NCI-H524 (cell line): Measurements from ENCODE around the gene PDE4D.
"Not testable (repeated sequence)": the region's sequence is repeated elsewhere in the genome, so short reads cannot be mapped to it uniquely, and the experiment has no call there.

ENCODE experiments used
- DNase-seq, 2 experiments: peaks; one replicate each; lab custom pipeline; 2025; lab: John Stamatoyannopoulos, UW

PDE4D gene

GRCh38 chr5:59071755-59072549, 821.6 kb downstream of the PDE4D start:
- no peak for DNase-seq

DNA sequence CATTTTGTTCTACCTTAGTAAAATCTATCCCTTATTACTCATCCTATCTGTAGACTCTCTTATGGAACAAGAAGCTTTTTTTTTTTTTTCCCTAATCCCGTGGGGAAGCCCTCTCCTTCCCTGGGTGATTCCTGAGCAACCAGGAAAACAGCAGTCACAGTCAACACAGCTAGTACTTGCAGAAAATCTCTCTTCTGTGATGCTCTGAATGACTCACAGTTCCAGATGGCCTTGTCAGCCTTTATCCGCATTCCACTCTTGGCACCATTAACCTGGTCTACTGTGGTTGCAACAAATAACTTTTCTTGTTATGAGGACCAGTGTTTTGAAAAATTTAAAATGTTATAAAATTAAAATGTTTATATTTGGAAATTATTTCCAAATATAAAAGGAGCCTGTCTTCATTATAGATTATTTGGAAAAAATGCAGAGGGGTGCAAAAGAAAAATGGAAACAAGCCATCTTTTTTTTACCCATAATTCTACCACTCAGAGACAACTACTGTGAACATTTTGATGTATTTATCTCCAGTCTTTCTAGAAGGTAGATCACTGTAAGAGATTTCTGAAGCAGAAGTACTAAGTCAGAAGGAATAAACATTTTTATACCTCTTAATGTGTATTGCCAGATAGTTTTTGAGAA, 824.0 kb downstream of the PDE4D start:
- DNase-seq: peak in 1 of 2 experiments; percentile 39

GRCh38 chr5:59067956-59068656, 825.4 kb downstream of the PDE4D start:
- no peak for DNase-seq

DNA sequence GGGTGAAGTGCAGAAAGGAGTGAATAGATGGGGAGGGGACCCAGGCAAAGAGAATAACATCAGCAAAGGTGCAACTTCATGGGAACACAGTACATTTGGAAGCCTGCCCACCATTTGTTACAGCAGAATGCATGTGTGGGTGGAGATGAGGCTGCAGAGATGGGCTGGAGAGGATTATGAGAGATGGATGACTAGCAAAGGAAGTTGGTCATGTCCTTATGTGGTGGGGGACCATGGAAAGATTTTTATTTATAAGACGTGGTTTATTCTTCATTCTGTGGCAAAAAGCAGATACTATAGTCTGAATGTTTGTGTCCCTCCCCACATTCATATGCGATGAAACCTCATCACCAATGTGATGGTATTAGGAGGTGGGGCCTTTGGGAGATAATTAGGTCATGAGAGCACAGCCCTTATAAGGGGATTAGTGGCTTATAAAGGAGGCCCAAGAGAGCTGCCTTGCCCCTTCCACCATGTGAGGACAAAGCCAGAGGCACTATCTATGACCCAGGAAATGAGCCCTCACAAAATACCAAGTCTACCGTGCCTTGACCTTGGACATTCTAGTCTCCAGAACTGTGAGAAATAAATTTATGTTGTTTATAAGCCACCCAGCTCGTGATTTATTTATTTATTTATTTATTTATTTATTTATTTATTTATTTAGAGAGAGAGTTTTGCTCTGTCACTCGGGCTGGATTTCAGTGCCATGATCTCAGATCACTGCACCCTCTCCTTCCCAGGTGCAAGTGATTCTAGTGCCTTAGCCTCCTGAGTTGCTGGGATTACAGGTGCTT, 827.0 kb downstream of the PDE4D start:
- no peak for DNase-seq

- no peak for DNase-seq
Observed at GRCh38 chr5:59065554-59065953, 828.0 kb downstream of the PDE4D start.

GRCh38 chr5:59064293-59064692, 829.2 kb downstream of the PDE4D start:
- no peak for DNase-seq

DNA sequence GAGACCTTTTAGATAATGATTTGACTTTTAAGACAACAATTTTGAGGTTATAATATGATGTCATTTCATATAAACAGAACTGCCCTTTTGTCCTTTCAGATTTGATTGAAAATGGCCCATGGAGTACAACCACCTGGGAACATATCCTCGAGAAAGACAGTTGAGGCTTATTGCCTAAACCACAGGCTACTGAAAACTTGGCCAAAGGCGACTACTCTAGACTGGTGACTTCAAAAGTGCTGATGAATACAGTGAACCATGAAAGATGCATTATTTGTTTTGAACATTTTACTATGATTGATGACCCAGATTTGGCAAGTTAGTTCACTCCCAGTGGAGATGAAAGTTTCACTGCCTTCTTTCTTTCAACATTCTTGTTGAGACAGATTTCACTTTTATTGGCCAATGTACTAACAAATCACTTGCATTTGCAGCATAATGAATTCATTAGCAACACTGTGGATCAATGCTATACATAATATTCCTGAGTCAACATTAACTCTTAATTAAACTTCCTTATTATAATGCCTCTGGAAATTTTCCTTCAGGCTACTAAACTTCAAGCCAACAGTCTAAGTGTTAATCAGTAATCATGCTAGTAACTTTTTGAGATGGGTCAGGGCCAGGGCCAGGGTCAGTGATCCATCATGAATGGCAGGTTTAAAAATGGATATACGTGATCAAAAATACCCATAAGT, 830.4 kb downstream of the PDE4D start:
- no peak for DNase-seq

GRCh38 chr5:59061377-59061776, 832.1 kb downstream of the PDE4D start:
- DNase-seq: no peak

GRCh38 chr5:59058969-59059687, 834.4 kb downstream of the PDE4D start:
- no peak for DNase-seq

GRCh38 chr5:59058237-59058636, 835.3 kb downstream of the PDE4D start:
- DNase-seq: no peak

DNA sequence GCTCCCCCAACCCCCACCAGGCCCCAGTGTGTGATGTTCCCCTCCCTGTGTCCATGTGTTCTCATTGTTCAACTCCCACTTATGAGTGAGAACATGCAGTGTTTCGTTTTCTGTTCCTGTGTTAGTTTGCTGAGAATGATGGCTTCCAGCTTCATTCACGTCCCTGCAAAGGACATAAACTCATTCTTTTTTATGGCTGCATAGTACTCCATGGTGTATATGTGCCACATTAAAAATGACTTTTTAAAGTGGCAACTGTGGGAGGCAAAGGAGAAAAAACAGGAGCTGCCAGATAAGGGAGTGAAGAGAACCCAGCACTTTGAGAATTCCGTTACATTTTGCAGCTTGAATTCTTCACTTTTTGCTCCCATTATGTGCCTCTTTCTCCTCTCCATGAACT, 836.9 kb downstream of the PDE4D start:
- DNase-seq: not testable (repeated sequence)

GRCh38 chr5:59055745-59056448, 837.6 kb downstream of the PDE4D start:
- no peak for DNase-seq

GRCh38 chr5:59054963-59055528, 838.5 kb downstream of the PDE4D start:
- no peak for DNase-seq

DNA sequence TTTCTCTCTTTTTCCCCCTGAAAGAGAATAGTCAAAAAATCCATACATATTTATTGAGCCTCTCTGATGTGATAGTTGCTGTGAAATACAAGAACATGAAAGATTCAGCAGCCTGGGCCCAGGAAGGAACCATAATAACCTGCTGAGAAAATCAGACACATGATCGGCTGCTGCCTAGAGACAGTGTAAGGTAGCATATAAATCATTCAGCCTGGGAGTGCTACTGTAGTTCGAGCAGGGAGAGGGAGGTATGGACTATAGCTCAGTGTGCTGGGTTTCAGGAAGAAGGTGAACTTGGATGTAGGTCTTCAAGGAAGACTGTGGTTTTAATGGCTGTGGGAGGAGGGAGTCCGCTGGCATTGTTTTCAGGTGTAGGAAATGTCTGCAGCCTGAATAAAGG, 841.6 kb downstream of the PDE4D start:
- no peak for DNase-seq

GRCh38 chr5:59049095-59049494, 844.4 kb downstream of the PDE4D start:
- no peak for DNase-seq

DNA sequence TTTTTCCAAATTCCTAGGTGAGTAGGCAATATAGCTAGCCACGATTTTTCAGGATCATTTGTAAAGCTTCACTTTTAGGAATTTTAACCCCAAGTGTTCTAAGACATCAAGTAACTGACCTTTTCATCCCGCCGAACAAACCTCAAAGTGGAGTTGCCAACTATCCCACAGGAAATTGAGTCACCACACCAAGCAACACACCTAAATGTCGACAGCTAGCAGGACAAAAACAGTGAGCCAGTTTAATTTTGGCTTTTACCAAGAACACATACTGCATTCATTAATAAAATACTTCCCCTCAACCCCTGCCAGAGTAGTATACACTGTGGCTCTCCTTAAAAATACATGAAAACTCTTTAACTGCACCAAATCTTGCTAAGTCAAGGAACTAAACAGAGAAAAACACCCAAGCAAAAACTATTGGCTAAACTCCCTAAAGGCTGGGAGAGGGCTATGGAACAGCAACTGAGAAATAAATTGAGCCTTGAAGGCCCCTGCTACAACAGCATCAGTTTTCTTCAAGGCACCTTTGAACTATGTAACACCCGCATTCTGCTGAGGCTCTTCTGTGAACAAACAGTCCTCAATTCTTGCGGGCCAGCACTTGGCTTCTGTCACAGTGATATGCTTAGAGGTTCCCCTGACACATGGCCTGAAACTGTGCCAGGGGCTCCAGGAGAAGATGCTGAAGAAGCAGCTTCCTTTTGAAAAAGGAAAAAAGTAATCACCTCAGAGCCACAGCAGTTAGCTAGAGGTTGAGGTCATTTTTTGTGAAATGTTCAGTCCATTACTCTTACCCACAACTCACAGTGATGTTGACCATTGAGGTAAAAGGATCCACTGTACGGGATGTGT, 851.1 kb downstream of the PDE4D start:
- no peak for DNase-seq

DNA sequence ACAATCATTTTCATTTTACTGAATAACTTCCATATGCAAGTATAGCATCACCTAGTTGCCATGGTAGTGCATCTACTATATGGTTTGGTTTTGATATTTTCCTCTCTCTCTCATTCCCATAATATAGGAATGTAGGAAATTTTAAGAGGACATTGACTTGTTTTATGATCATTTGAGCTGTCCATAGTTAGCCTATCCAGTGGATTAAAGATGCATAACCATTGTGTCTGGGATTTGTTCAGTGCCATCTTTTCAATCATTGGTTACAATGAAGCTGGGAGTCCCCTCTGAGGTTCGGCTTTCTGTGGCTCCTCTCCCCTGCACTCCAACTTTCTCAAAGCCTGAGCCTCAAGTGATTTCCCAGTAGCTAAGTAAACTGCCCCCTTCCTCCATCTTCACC, 852.2 kb downstream of the PDE4D start:
- DNase-seq: no peak

- DNase-seq: no peak
Observed at GRCh38 chr5:59040804-59041201, 852.7 kb downstream of the PDE4D start.
